T-helper 22 cell (primary cell): ENCODE results near the gene HNRNPF.

ENCODE experiments used
- DNase-seq: peaks from one replicate; pipeline ENCODE4 v3.0.0-alpha.2; 2020; ENCODE audit warnings: low read depth

The HNRNPF gene

DNA sequence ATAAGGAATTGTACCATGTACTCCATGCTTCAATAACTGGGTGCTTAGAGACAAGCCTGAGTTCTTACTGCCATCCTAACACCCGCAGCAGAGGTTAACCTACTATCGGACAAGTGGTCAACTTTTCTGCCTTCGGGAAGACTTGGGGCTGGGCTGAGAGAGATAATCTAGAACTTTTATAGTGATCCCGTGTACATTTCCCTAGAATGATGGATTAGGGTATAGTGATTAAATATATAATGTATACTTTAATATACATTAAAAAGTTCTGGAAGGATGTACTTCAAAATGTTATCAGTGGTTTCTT is 12.2 kb upstream of the HNRNPF start:
- no peak for DNase-seq

GRCh38 chr10:43420369-43421200 is 11.6 kb upstream of the HNRNPF start:
- DNase-seq = peak; percentile 78

- DNase-seq = no peak
Observed at GRCh38 chr10:43419997-43420368, 11.0 kb upstream of the HNRNPF start.

DNA sequence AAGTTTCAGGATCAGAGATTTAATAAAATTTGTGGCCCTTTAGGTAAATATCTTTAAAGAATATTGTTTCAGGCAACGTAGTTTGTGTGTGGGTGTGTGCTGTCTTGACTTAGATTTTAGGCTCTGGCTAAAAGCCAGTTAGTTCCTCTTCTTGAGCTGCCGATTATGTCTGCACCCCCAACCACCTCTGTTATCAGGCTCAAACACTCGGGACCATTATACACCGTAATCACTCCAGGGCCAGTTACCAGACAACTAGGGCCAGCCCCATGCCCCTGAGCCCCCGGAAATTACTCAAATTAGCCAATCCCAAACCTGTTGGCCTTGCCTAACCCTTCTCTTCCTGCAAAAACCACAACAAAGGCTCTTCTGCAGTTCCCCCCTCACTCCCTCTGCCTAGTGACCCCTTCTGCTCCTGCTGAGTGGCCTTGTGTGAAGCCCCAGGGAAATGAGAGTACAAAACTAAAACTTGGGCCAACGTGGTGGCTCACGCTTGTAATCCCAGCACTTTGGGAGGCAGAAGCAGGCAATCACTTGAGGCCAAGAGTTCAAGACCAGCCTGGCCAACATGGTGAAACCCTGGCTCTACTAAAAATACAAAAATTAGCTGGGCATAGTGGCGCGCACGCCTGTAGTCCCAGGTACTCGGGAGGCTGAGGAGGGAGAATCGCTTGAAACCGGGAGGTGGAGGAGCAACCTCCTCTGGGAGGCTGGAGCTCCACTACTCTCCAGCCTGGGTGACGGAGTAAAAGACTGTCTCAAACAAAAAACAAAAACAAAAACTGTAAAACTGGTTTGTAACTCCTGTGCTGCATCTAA is 9.2 kb upstream of the HNRNPF start:
- DNase-seq = peak; percentile 44

DNA sequence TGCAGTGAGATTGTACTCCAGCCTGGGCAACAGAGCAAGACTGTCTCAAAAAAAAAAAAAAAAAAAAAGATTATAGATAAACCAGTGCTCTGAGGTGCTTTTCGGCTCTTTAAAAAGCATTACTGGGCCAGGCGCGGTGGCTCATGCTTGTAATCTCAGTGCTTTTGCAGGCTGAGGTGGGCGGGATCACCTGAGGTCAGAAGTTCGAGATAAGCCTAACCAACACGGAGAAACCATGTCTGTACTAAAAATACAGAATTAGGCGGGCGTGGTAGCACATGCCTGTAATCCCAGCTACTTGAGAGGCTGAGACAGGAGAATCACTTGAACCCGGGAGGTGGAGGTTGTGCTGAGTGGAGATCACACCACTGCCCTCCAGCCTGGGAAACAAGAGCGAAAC is 6.6 kb upstream of the HNRNPF start:
- DNase-seq = no peak

- DNase-seq = no peak
Observed at GRCh38 chr10:43411536-43411935, 2.5 kb upstream of the HNRNPF start.

DNA sequence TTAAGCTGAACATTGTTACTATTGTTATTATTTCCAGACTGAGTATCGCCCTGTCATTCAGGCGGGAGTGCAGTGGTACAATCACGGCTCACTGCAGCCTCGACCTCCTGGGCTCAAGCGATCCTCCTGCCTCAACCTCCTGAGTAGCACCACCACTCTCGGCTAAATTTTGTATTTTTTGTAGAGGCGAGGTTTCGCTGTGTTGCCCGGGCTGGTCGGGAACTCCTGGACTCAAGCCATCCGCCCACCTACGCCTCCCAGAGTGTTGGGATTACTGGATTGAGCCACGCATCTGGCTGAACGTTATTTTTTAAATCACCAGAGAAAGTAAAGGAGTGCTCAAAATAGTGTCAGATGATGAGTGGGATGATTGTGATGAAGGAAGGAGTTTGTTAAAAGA is 1.4 kb upstream of the HNRNPF start:
- no peak for DNase-seq

DNA sequence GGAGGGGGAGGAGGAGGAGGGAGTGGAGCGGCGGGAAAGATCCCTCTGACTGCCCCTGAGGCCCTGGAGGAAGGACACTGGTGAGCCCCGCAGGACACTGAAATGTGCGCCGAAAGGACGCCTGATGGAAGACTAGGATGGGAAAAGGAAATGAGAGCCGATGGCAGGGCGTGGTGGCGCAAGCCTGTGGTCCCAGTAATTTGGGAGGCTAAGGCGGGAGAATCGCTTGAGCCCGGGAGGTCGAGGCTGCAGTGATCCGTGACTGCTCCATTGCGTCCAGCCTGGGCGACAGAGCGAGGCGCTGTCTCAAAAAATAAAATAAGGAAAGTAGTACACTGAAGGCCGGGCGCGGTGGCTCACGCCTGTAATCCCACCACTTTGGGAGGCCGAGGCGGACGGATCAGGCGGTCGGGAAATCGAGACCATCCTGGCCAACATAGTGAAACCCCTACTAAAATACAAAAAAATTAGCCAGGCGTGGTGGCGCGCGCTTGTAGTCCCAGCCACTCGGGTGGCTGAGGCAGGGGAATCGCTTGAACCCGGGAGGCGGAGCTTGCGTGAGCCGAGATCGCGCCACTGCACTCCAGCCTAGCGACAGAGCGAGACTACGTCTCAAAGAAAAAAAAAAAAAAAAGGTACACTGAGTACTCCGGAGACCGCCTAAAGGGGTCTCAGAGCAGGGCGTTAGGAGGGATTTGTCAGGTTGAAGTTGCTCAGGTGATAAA is 561 bp upstream of the HNRNPF start:
- peak; percentile 54 for DNase-seq

- no peak for DNase-seq
Observed at GRCh38 chr10:43408331-43408709, 666 bp downstream of the HNRNPF start.

DNA sequence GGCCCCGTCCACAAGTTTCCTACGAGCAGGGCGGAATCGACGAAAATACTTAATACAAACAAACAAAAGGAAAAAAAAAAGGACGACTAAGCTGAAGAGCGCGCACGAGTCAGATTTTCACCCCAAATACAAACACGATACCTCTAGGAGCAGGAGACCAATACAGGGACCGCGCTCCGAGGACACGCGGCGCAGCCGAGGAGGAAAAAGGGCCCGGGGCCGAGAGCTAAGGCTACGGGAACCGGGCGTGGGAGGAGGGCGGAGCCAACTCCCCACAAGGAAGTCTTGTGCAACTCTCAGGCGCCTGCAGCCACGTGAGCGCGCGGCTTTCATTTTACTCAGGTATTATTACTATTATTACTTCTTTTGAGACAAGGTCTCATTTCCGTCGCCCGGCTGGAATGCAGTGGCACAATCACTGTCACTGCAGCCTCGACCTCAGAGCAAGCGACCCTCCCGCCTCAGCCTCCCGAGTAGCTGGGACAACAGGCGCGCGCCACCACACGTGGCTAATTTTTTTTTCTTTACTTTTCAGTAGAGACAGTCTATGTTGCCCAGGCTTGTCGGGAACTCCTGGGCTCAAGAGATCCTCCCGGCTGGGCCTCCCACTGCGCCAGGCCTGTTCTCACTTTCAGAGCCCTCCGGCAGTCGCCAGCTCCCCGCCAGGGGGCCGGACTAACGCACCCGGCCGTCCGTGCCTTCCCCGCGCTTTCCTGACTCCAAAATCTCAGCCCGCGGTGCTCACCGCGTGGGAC is 1.2 kb downstream of the HNRNPF start:
- peak; percentile 80 for DNase-seq

- DNase-seq = peak; percentile 23
Observed at GRCh38 chr10:43407148-43407575, 1.8 kb downstream of the HNRNPF start.

DNA sequence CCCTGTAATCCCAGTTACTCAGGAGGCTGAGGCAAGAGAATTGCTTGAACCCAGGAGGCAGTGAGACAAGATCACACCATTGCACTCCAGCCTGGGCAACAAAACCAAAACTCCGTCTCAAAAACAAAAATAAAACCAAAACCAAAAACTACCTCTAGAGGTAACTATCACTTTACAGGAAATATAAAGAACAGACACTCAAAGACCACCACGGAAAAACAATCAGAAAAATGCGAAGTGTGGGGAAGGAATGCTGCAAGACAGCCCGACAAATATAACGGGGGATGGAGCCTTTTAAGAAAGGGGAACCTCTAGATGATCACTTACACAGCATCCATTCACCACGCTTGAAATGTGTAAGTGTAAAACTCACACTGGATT is 4.3 kb downstream of the HNRNPF start:
- no peak for DNase-seq

- DNase-seq = no peak
Observed at GRCh38 chr10:43403911-43404703, 4.9 kb downstream of the HNRNPF start.

DNA sequence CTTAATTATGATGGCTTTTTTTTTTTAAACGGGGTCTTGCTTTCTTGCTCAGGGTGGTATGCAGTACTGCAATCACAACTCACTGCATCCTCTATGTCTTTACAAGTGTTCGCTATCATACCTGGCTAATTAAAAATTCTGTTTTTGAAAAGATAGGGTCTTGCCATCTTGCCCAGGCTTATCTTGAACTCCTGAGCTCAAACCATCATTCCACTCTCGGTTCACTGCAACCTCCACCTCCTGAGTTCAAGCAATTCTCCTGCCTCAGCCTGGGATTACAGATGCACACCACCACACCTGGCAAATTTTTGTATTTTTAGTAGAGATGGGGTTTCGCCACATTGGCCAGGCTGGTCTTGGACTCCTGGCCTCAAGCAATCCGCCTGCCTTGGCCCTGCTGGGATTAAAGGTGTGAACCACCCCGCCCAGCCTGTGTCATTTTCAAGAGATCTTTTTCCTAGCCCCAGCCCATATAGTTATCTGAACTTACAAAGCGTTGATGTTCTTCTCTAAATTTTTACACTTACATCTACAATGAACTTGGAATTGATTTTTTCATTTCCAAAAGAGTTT is 6.0 kb downstream of the HNRNPF start:
- DNase-seq = no peak

DNA sequence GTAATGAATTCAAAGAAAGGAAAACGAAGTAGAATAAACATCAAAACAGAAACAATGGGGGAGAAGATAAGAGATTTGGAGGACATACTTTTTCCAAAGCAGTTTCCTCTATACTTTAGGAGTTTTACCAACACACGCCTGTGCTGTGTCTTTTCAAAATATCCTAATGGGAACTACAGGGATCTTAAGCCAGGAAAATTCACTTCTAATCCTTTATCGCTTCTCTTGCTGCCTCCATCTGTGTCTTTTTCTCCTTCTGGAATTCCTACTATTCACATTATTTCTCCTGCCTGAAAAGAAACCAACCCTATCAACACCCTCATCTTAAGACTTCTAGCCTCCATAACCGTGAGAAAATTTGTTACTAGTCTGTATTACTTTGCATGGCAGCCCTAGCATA is 6.8 kb downstream of the HNRNPF start:
- no peak for DNase-seq

DNA sequence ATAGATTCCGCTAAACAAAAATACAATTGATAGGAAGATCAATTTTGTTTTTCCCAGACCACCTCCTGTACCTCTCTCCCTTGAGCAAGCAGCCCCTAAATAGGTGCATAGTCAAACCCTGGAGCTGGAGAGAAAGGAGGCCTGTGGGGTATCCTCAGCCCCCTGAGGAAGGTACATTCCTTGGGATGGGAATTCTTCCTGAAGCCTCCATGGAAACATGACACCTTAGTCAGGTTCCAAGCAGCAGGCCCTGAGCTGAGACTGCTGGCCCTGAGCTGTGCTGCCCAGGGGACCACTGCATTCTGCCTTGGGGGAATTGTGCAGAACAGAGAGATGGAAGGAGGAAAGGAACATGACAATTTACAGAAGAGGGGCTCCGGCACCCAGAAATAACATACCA is 7.4 kb downstream of the HNRNPF start:
- no peak for DNase-seq

DNA sequence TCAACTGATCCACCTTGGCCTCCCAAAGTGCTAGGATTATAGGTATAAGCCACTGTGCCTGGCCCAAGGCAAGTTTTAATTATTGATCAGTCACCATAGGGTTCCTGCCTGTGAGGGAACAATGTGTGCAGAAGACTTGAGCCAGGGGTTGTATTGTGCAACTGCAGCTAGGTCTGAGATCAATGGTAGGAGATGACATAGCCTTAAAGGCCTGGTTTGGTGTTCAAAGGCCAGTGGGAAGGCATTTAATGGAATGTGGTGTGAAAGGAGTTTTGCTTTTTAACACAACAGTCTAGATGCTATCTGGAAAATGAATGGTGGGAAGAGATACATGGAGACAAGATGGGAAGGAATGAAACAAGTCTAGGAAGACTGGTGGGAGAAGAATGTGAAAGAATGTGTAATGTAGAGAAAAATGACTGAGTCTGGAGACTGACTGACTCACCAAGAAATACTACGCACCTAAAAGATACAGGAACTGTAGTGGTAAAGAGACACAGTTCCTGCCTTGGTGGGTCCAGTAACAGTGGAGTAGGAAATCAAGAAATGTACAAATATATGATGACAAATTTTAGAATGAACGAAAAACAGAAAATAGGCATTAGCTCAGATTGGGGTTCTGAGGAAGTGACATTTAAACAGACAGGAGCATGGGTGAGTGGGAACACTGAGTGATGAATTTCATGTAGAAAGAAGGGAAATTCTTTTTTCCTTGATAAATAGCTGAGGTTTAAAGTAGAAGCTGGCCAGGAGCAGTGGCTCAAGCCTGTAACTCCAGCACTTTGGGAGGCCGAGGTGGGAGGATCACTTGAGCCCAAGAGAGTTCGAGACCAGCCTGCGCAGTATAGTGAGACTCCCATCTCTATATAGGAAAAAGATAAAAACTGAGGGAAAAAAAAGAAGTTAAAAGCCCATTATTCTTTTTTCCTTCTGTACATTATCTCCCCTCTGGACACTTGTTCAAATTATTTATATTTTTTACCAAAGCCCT is 9.4 kb downstream of the HNRNPF start:
- DNase-seq = peak; percentile 12

DNA sequence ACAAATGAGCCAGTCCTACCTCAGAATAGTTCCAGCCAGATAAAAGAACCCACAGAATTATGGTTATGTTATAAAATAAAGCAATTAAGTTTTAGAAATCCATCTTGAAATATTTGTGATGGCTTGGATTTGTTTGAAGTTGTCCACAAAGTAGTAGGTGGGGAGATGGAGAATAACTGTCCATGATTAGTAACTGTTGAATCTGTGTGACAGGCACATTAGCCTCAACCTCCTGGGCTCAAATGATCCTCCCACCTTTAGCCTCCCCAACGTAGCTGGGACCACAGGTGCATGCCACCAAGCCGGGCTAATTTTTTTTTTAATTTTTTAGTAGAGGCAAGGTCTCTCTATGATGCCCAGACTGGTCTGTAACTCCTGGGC is 10.1 kb downstream of the HNRNPF start:
- DNase-seq = no peak

GRCh38 chr10:43396928-43397624 is 11.9 kb downstream of the HNRNPF start:
- DNase-seq = peak; percentile 67
